Measurements from ENCODE around the gene CRYL1.

DNA sequence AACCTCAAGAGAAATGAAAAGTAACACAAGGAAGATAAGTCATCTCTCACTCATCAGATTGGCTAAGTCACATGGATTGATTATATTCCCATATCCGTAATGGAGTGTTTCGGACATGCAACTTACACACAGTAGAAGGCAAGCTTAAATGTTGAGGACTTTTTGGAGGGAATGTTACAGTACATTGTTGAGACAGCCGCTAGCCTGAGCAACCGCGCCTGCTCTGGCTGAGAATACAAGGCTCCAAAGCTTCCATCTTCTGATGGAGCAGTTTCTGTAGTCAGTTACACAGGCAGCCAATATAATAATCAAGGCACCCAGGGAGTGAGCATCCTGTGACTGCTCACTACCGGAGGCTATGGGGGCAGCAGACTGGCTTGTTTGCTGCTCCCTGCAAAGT, 1.0 kb upstream of the CRYL1 start:
- TF ChIP-seq, protein P1, sequence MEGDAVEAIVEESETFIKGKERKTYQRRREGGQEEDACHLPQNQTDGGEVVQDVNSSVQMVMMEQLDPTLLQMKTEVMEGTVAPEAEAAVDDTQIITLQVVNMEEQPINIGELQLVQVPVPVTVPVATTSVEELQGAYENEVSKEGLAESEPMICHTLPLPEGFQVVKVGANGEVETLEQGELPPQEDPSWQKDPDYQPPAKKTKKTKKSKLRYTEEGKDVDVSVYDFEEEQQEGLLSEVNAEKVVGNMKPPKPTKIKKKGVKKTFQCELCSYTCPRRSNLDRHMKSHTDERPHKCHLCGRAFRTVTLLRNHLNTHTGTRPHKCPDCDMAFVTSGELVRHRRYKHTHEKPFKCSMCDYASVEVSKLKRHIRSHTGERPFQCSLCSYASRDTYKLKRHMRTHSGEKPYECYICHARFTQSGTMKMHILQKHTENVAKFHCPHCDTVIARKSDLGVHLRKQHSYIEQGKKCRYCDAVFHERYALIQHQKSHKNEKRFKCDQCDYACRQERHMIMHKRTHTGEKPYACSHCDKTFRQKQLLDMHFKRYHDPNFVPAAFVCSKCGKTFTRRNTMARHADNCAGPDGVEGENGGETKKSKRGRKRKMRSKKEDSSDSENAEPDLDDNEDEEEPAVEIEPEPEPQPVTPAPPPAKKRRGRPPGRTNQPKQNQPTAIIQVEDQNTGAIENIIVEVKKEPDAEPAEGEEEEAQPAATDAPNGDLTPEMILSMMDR (IDR thresholded peaks at IDR 0.05): no peak
- no peak for TF ChIP-seq POLR2A (IDR thresholded peaks at IDR 0.05)

All from adrenal gland (tissue), 5 donors.